DMS114 treated with DMSO at 0.1 percent for 48 hours (cell line): ENCODE results near the gene SH3PXD2B.
"Not testable (repeated sequence)": the region's sequence is repeated elsewhere in the genome, so short reads cannot be mapped to it uniquely, and the experiment has no call there.

Source experiments
- DNase-seq: peaks from one replicate; lab custom pipeline; 2025; ENCODE audit not compliant: unreplicated experiment; lab: John Stamatoyannopoulos, UW

SH3PXD2B gene

DNA sequence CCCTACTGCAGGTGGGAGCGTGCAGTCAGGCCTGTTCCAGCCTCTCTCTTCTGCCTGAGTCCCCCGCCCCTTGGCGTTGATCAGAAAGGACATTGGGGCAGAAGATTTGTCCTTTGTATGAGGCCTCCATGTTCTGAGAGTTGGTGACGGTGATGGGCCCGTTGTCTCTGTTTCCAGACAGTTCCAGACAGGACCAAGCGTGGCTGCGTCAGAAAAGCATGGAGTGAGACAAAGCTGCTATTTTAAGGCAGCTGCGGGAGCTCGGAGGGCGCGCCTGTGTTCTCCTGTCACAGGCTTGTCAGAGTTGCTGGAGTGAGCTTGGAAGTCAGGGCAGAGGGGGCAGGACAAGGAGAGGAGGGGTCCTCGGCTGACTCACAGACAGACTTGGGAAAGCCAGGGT lies 32.1 kb upstream of the SH3PXD2B start:
- DNase-seq: no peak

DNA sequence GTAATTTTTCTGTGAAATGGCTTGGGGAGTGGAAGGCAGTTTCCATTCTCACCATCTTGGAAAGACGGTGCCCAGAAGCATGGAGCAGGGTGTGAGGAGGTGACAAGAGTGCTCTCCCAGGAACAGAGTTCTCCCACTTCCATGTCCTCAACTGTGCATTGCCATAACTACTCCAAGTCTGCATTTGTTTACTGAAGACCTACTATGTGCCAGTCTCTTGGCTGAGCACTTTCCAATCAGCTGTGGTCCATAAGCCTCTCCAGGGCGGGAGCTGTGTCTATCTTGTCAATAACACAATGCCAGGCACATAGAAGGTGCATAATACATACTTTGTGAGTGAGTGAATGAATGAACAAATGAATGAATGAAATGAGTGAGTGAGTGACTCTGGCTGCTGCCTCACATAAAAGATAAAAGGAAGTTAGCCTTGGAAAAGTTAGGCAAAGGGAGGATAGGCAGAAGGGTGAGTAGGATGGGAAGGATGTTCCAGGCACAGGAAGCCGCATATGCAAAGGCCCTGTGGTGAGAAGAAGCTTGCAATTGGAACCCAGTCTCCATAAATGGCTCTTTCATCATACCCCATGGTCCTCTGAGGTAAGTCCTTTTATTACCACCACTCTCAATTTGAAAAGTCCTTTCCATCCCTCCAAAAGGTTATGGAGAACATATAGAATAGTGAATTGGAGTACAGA lies 31.3 kb upstream of the SH3PXD2B start:
- no peak for DNase-seq

DNA sequence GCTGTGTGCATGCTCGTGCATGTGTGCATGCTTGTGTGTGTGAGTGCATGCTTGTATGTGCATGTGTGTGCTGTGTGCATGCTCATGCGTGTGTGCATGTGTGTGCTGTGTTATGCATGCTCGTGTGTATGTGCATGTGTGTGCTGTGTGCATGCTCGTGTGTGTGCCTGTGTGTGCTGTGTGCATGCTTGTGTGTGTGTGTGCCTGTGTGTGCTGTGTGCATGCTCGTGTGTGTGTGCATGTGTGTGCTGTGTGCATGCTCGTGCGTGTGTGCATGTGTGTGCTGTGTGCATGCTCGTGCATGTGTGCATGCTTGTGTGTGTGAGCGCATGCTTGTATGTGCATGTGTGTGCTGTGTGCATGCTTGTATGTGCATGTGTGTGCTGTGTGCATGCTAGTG lies 30.3 kb upstream of the SH3PXD2B start:
- DNase-seq: no peak

DNA sequence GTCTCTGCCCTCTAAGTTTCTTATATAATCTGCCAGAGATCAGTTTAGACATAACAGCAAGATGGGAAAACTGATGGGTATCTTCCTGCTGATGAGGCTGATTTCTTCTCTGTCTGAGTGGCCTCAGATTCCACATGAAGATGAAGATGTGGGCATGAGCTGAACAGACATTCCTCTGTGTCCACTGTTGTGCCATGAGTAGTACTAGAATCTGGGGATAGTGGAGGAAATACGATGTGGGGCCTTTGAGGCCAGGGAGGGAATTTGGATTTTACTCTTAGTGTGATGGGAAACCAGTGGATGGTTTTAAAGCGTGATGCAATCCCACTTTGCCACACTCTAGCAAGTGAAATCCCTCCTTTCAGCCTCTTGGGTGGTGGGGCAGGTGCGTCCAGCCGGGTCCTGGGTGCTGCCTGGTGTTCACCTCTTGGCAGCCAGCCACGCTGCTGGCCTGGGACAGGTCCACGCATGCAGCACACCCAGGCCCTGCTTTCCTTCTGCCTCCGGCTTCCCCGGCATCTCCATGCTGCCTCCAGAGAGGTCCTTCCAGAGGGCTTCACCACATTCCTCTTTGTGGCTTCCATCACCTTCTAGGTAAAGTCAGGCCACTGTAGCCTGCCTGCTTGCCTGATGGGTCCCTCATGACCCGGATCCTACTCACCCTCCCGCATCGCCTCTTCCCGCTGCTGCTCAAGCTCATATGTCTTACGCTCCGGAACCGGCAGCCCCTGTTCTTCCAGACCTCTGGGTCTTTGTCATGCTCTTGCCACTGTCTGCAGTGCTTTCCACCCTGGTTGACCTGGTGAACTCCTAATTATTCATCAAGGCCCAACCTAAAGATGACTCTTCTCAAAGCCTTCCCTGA lies 28.1 kb upstream of the SH3PXD2B start:
- DNase-seq: no peak

DNA sequence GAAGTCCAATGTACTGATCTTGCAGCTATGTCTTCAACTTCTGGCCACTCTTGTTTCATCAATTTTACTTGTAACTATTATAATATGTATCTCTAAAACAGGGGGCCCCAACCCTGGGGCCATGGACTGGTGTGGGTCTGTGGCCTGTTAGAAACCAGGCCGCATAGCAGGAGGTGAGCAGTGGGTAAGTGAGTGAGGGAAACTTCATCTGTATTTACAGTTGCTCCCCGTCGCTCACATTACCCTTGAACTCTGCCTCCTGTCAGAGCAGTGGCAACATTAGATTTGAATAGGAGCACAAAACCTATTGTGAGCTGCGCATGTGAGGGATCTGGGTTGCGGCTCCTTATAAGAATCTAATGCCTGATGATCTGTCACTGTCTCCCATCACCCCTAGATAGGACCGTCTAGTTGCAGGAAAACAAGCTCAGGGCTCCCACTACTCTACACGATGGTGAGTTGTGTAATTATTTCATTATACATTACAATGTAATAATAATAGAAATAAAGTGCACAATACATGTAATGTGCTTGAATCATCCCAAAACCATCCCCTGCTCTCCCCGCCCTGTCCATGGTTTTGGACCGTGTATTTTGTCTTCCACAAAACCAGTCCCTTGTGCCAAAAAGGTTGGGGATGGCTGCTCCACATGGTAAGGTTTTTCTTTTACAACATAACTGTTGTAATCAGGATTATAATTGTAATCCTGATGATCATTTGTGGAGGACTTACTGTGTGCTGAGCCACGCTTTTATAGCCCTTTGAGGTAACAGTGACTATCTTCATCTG lies 26.9 kb upstream of the SH3PXD2B start:
- no peak for DNase-seq

DNA sequence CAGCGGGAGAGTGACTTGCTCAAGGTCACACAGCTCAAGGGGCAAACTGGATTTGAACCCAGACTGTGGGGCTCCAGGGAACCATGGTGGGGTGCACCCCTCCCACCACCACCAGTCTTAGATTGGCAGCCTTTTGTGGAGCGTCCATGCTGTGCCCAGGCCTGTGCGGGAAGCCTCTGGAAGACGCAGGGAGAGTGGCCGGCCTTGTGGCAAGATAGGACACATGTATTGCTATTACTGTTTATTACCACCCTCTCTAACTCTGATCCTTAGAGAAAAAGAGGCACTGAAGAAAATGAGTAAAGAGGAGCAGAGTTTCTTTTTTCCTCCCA lies 25.4 kb upstream of the SH3PXD2B start:
- no peak for DNase-seq

DNA sequence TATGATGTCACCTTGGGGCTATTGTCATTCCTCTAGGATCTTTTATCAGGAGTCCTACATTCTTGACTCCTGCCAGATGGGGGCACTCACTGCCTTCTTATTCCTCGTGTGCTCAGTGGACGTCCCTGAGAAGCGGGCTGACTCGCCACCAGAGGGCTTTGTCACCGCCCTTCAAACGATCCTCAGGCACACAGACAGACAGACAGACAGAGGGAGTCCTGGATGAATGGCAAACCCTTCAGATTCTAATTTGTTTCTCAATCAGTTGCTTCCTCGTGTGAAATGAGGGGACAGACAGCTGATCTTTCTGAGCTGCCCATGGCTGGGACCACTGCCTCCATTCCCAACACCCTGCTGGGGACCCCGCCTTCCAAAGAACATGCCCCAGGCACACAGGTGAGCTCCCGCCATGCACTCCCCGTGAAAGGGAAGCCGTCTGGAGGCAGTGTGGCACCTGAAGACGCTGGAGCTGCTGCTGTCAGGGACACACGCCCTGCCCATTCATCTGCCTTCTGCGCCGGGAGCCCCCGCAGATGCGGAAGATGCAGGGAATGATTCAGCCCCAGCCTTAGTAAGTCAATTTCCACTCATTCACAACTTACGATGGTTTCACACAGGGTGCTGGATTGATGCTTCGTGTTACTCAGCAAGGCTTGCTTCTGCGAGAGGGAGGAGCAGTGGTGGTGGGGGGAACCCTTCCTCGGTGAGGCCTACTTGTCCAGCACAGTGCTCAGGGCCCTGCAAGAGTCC lies 24.9 kb upstream of the SH3PXD2B start:
- DNase-seq: peak; percentile 85

DNA sequence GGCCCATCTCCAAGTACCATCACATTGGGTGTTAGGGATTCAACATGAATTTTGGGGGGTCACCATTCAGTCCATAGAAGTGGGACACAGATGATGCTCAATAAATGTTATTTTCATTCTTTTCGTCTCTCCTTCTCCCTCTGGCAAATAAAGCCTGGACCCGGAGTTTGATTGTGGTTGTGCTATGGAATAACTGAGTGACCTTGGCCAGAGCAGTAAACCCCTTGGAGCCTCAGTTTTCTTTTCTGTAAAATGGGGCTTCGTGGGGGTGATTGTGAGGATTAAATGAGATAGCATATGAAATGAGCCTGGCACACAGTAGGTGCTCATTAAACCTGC lies 24.3 kb upstream of the SH3PXD2B start:
- not testable (repeated sequence) for DNase-seq

DNA sequence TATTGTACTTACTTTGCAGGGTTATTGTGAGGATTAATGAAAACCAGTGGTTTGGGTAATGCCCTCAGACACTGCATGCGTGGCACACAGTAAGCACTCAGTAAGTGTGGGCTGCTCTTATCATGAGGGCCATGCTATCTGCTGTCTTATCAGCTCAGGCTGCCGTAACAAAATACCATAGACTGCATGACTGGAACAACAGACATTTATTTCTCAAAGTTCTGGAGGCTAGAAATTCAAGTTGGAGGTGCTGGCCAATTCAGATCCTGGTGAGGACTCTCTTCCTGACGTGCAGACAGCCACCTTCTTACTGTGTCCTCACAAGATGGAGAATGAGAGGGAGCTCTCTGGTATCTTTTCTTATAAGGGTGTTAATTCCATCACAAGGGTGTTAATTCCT lies 23.9 kb upstream of the SH3PXD2B start:
- no peak for DNase-seq

DNA sequence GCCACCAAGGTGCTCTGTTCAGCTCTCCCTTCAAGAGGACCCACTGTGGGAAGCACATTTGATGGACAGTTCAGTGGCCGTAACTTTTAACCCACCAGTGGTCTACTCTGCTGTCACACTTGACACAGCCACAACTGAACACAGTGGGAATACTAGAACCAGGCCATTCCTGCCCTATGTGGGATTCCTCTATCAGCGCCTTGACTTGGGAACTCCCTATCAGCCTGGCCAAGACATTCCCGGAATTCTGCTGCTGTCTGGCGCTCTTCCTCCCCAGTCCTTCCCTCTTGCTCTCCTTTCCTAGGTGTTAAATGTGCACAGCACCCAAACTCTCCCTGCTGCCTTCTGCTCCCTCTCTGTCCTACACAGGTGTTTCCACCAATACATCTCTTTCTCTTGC lies 23.1 kb upstream of the SH3PXD2B start:
- DNase-seq: no peak

DNA sequence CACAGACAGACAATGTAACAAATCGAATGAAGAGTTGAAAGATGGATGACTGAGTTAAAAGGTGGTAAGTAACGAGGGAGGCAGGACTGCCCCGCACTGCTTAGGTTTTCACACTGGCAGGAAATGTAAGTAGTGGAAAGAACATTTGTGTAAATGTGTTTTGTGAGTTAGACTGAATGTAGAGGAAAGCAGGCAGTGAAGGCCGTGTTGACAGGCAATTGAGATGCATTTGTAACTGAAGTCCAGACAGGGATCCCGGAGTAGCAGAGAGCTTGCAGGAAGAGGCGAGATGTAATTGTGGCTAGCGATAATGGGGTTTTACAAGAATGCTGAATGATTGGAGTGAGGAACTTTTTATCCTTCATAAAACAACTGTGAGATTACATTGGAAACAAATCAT lies 20.0 kb upstream of the SH3PXD2B start:
- no peak for DNase-seq

DNA sequence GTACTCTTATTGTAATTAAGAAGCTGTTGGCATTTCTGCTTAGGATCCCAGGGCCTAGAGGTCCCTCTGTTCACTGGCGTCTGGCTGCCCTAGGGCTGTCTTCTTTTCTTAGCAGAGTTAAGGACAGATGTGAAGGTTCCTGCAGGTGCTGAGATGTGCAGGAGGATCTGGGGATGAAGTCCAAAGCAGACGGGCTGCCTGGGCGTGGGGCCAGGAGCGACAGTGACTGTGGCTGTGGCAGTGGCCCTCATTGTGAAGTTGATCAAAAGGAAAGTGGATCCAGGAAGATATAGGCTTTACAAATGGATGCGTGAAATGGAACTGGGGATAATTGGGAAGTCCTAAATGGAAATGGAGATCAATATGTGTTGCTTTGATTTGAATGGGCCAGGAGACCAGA lies 19.1 kb upstream of the SH3PXD2B start:
- no peak for DNase-seq

DNA sequence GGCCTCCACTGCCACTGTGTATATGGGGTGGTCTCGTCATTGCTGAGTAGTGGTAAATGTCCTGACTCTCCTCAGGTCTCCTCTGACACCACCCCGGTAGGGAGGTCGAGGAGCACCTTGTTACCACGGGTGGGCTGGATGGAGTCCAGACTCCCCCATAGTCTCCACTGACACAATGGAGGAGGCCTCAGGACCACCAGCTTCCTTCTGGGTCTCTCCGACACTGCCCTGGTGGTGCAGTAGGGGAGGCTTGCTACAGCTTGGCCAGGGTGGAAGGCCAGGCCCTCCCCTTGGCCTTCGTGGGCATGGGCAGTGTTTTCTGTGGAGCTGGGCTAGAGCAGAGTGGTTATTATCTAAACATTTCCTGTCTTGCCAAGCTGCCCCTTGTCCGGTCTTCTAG lies 15.4 kb upstream of the SH3PXD2B start:
- no peak for DNase-seq

DNA sequence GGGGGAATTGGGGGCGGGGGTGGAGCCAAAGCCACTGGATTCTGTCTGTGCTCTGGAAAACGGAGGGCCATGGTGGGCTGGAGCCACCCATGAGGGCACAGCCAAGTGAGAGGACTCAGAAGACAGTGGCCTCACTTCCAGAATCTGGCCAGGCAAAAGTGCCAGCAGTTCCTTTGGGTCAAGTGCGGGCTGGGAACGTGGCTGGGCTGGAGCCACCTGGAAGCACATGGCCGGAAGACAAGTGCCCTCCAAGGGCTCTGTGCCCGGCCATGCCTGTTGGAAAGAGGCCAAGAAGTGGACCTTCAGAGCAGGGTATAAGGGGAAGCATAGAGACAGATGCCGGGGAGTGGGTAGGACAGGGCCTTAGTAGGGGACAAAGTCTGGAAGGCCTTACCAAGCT lies 11.7 kb upstream of the SH3PXD2B start:
- no peak for DNase-seq

DNA sequence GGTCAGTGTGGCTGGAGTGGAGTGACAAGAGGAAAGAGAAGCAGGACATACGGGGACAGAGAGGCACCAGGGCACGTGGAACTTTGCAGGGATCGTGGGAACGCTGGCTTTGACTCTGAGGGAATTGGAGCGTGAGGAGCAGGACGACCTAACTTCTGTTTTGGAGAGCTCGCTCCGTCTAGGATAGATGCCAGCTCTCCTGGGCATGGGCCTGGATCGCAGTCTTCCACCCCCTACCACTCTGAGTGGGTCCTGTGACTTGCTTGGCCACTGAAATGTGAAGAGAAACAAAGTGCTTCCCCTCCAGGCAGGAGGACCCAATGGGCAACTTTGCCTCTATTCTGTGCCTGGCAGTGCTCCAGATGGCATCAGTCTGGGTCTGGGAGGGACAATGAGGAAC lies 8.7 kb upstream of the SH3PXD2B start:
- no peak for DNase-seq

DNA sequence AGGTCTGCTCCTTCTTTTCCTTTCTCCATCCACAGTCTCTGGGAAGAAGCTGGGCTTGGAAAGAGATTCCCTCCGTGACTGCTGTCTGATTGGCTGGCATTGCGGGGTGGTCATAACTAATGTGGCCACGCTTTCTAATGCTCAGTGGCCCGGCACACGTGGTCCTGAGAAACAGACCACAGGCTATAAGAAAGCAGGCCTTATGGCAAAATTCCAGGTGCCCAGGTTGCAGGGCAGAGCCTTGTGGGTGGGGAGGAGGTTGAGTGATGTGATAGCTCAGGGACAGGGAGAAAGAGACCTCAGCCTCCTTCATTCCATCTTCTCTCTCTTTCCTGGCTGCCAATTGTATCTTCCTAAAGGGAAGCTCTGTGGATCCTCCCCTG lies 5.4 kb upstream of the SH3PXD2B start:
- no peak for DNase-seq

DNA sequence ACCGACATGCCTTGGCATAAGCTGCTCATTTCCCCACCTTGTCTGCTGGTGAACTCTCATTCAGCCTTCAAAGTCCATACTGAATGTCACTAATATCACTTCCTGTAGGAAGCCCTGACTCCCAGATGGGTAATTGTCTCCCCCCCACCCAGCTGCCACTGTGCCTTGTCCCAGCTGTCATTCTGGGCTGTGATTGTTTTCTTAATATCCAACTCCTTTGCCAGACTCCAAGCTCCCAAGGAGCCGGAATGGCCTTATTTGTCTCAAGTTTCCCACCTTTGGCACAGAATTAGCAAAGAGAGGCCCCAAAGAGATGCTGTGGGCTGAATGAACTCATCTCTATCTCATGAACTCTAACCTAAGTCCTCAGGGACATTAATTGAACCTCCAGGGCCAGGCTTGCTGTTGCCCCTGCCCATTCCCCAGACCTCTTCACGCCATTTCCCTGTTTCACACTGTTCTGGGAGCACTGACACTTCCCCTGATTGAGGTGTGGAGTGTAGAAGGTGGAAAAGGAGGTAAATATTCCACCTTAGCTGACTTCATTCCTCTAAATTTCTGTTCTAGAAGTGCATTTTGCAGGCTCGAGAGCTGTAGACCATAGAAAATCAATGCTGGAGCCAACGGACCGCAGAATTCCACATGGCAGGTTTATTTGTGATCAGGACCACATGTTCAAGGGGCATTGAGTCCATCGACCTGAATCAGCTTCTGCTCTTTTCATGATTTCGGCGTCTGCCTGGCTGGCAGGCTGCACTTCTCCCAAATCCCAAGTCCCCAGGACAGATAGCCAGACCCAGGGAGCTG lies 4.9 kb upstream of the SH3PXD2B start:
- no peak for DNase-seq

DNA sequence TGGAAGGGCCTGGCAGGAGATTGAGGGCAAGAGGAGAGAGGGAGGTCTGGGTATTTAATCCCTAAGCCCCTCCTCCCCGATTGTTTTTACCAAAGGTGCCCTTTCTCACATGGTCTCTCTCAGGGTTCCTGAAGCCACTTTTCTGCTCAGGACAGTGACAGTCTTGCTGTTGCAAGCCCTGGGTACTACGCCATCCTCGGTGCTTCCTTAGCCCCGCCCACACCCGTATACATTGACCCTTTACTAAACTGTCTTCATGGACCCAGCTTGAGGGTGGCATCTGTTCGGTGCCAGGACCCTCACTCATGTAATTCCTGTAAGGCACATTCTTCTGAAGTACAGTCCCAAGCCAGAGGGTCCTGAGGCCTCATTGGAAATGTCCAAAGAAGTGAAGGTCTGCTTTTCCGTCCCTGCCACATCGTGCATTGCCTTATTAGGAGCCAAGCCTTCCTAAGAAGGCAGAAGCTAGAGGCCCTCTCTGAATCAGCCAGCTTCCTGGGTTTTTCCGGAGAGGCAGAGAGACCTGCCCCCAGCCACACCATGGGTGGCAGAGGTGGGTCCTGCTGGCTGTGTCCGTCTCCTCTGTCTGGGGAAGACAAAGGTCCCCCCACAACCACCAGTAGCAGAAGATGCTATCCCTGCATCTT lies 1.9 kb upstream of the SH3PXD2B start:
- no peak for DNase-seq

DNA sequence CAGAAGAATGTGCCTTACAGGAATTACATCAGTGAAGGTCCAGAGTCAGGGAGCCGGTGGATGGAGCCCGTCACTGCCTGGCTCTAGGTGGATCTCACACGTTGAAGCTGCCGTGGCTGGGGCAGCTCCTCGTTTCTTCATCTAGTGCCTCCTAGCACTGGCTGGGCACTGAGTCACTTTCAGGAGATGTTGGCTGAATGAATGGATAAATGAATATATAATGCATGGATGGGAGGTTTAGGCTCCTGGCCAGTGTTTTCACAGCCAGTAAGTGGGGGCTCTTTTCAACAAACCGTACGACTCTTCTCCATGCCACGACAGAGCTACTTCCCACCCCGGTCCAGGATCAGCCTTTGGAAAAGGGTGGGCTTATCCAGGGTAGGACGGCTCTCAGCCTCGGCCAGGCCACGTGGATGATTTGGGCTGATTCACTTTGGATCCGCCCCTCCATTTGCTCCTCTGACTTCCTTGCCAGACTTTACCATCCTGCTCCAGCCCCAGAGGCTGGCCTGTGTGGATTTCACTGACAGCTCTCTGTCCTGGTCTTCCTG lies 1.3 kb upstream of the SH3PXD2B start:
- no peak for DNase-seq

DNA sequence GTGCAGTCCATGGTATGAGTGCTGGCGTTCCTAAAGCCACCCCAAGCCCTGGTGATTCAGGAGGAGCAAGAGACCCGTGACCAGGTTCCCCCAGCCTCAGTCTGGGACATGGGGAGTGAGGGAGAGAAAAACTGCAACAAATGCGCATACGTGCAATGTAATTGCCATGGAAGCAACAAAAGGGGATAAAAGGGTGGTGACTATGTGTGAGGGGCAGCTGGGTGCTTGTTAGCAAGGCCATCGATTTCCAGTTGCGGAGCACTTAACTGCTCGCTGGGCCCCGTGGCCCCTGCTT lies 709 bp upstream of the SH3PXD2B start:
- no peak for DNase-seq
